GM10248 (cell line): ENCODE data around the gene SOD3.

Experiments
- CTCF ChIA-PET: fragments of 300-600 bp; sonication (Branson Sonifier 250); formaldehyde crosslinking; extraction: SDS; loops from one replicate; lab custom pipeline; 2021; ENCODE audit warnings: antibody characterized with exemption; lab: Yijun Ruan, JAX
- POLR2A ChIA-PET: fragments of 350-650 bp; sonication (Branson Sonifier 250); formaldehyde crosslinking; extraction: SDS; loops from one replicate; lab custom pipeline; 2020; ENCODE audit warnings: antibody characterized with exemption; lab: Yijun Ruan, JAX
- DNase-seq: peaks from one replicate; pipeline ENCODE4 v3.0.0; 2012; ENCODE audit errors: extremely low spot score
- CTCF ChIP-seq: IDR thresholded peaks from 2 replicates; pipeline ENCODE4 v1.5.1; 2012; ENCODE audit warnings: mild to moderate bottlenecking, low read depth; ENCODE audit errors: extremely low read depth, missing control alignments, control extremely low read depth

SOD3 gene

GRCh38 chr4:24768604-24769003 is 26.8 kb upstream of the SOD3 start:
- no peak for TF ChIP-seq CTCF
- POLR2A ChIA-PET = no interaction called here
- peak; percentile 49 for DNase-seq
- CTCF ChIA-PET = interaction anchor here (0.9 to 1.4 kb wide), 4 partner anchors 16 to 211 kb away, joined by 3 to 5 read pairs (median 4); no protein-coding TSS in a partner anchor

- CTCF ChIA-PET = interaction anchor here (0.9 to 2.0 kb wide), 9 partner anchors 8 to 210 kb away, joined by 3 to 5 read pairs (median 3); no protein-coding TSS in a partner anchor
- POLR2A ChIA-PET = no interaction called here
- TF ChIP-seq CTCF = no peak
- DNase-seq = no peak
Measured at GRCh38 chr4:24769571-24769970, 25.8 kb upstream of the SOD3 start.

GRCh38 chr4:24770032-24770584 is 25.3 kb upstream of the SOD3 start:
- TF ChIP-seq CTCF = no peak
- ChIA-PET CTCF (interaction anchor here (0.9 to 2.0 kb wide), 10 partner anchors 9 to 210 kb away, joined by 3 to 5 read pairs (median 3); no protein-coding TSS in a partner anchor), POLR2A (no interaction called here)
- peak; percentile 32 for DNase-seq

- ChIA-PET POLR2A (no interaction called here), CTCF (interaction anchor here (1.0 to 2.0 kb wide), 6 partner anchors 11 to 209 kb away, joined by 3 to 5 read pairs (median 3); no protein-coding TSS in a partner anchor)
- no peak for DNase-seq
- TF ChIP-seq CTCF = no peak
Measured at GRCh38 chr4:24770667-24771066, 24.7 kb upstream of the SOD3 start.

GRCh38 chr4:24771241-24771640 is 24.1 kb upstream of the SOD3 start:
- POLR2A ChIA-PET = no interaction called here
- TF ChIP-seq CTCF = no peak
- DNase-seq = no peak
- CTCF ChIA-PET = interaction anchor here (1.2 to 1.5 kb wide), 3 partner anchors 11 to 22 kb away, joined by 3 to 4 read pairs (median 3); no protein-coding TSS in a partner anchor

GRCh38 chr4:24772061-24772705 is 23.2 kb upstream of the SOD3 start:
- no peak for TF ChIP-seq CTCF
- POLR2A ChIA-PET = interaction anchor here (0.6 kb wide), 1 partner anchor 389 kb away, joined by 3 read pairs; no protein-coding TSS in a partner anchor
- CTCF ChIA-PET = interaction anchor here (1.2 to 1.5 kb wide), 3 partner anchors 10 to 21 kb away, joined by 3 to 4 read pairs (median 3); no protein-coding TSS in a partner anchor
- DNase-seq = no peak
